ENCODE data around the gene C2CD2.

DNA sequence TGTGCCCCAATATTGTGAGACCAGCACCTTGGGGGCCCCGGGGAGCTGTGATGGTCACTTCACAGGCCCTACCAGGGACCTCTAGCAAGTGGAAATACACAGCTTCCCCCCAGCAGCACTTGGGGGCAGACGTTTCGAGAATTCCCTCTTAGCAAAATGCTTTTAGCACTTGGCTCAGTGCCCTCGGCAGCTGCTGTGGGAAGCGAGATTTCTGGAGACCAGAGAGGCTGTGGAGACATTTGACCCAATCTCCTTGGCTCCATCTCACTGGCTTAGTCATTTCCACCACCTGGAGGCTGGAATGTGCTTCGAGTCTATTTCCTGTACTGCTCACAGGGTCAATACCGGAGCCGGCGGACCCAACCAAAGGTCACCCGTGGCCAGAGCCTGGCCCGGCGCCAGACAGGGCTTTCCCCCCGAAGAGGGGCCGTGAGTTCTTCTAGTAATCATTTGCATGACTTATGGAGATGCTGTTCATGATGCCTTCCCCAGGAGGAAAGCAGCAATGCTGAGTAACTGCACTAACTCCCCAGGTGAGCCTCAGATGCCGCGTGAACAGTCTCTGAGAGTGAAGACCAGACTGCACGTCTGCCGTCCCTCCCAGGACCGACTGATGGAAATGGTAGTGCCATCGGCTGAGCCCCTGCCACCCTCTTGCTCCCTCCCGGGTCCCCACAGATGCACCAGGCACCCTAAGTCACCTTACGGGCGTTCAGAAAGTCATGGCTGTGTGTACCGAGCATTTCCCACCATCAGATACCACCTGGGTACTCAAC, 4.4 kb upstream of the C2CD2 start:
- TF ChIP-seq FOS (IDR thresholded peaks at IDR 0.05; ENCODE audit: low read depth, low read length) (peak; percentile 47; the same call in 1 of the 2 replicates), POLR2A (IDR thresholded peaks at IDR 0.05; ENCODE audit: low read depth, low read length) (no peak), RCOR1 (IDR thresholded peaks at IDR 0.05; ENCODE audit: insufficient replicate concordance, low read length) (peak; percentile 71), RAD21 (IDR thresholded peaks at IDR 0.05; ENCODE audit: low read length) (peak; percentile 37), SMC3 (IDR thresholded peaks at IDR 0.05; ENCODE audit: low read depth, low read length) (no peak), RFX5 (IDR thresholded peaks at IDR 0.05; ENCODE audit: low read depth, low read length) (no peak), CEBPB (IDR thresholded peaks at IDR 0.05; ENCODE audit: low read depth, low read length) (no peak), MAFK (IDR thresholded peaks at IDR 0.05; ENCODE audit: low read depth, low read length) (no peak), MXI1 (IDR thresholded peaks at IDR 0.05; ENCODE audit: borderline replicate concordance, low read depth, low read length) (no peak)
- TF ChIP-seq, protein P1, sequence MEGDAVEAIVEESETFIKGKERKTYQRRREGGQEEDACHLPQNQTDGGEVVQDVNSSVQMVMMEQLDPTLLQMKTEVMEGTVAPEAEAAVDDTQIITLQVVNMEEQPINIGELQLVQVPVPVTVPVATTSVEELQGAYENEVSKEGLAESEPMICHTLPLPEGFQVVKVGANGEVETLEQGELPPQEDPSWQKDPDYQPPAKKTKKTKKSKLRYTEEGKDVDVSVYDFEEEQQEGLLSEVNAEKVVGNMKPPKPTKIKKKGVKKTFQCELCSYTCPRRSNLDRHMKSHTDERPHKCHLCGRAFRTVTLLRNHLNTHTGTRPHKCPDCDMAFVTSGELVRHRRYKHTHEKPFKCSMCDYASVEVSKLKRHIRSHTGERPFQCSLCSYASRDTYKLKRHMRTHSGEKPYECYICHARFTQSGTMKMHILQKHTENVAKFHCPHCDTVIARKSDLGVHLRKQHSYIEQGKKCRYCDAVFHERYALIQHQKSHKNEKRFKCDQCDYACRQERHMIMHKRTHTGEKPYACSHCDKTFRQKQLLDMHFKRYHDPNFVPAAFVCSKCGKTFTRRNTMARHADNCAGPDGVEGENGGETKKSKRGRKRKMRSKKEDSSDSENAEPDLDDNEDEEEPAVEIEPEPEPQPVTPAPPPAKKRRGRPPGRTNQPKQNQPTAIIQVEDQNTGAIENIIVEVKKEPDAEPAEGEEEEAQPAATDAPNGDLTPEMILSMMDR (conservative IDR thresholded peaks at IDR 0.05; ENCODE audit: low read depth, low read length) = peak; percentile 58
- TF ChIP-seq, protein P2, sequence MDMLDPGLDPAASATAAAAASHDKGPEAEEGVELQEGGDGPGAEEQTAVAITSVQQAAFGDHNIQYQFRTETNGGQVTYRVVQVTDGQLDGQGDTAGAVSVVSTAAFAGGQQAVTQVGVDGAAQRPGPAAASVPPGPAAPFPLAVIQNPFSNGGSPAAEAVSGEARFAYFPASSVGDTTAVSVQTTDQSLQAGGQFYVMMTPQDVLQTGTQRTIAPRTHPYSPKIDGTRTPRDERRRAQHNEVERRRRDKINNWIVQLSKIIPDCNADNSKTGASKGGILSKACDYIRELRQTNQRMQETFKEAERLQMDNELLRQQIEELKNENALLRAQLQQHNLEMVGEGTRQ (IDR thresholded peaks at IDR 0.05; ENCODE audit: low read depth, low read length) = no peak
